Activated B cell treated with CpG ODN at 0.5 μM for 24 hours (primary cell): ENCODE data around the gene RPL18. TPM values are rescaled to one million over a fixed set of nuclear protein-coding genes. Genes with fewer than 3 reads are reported as not detected.
A peak's percentile ranks its signal among the peaks of the same experiment; 100 is the strongest.
"Not testable (repeated sequence)": the region's sequence is repeated elsewhere in the genome, so short reads cannot be mapped to it uniquely, and the experiment has no call there.

ENCODE experiments used
- ATAC-seq: fragments of 200-7000 bp; cut with Tn5 transposase; one replicate; pipeline ENCODE4 v1.10.0; 2021; ENCODE audit warnings: low read depth, mild to moderate bottlenecking, moderate library complexity
- CTCF ChIA-PET: fragments of 350-600 bp; sonication (Branson Sonifier 250); formaldehyde crosslinking; loops from one replicate; lab custom pipeline; 2021; ENCODE audit warnings: antibody characterized with exemption; lab: Charles Lee
- POLR2A ChIA-PET: fragments of 350-600 bp; sonication (Branson Sonifier 250); formaldehyde crosslinking; loops from one replicate; lab custom pipeline; 2021; ENCODE audit warnings: antibody characterized with exemption; lab: Charles Lee
- DNase-seq: peaks from one replicate; pipeline ENCODE4 v3.0.0; 2022
- H3K27ac Mint-ChIP-seq: one replicate; pipeline ENCODE4 v1.8.0; 2020; ENCODE audit warnings: mixed read lengths
- H3K27me3 Mint-ChIP-seq: one replicate; pipeline ENCODE4 v1.8.0; 2021; ENCODE audit warnings: mixed read lengths
- H3K36me3 Mint-ChIP-seq: one replicate; pipeline ENCODE4 v1.8.0; 2021; ENCODE audit warnings: low read depth, mixed read lengths
- H3K4me1 Mint-ChIP-seq: one replicate; pipeline ENCODE4 v1.8.0; 2021; ENCODE audit warnings: mixed read lengths
- H3K4me3 Mint-ChIP-seq: one replicate; pipeline ENCODE4 v1.8.0; 2020; ENCODE audit warnings: mild to moderate bottlenecking, mixed read lengths
- H3K9me3 Mint-ChIP-seq: one replicate; pipeline ENCODE4 v1.8.0; 2020; ENCODE audit warnings: mixed read lengths
- CTCF ChIP-seq: fragments of 200-600 bp; IDR thresholded peaks from one replicate; pipeline ENCODE4 v1.8.0; 2022; ENCODE audit warnings: antibody characterized with exemption, mild to moderate bottlenecking
- intact Hi-C: fragments of 100-400 bp; cut with micrococcal nuclease; formaldehyde crosslinking; loops from one replicate; pipeline ENCODE4 v1.15.1; 2024
- total RNA-seq: library from RNA; stranded (reverse); gene quantifications from 2 replicates; pipeline ENCODE4 v1.2.3, GENCODE V29; 2022

The RPL18 gene
- total RNA-seq, 1 donor from 2014 or later: 2,427 TPM

GRCh38 chr19:48634036-48634342 lies 15.0 kb upstream of the RPL18 start:
- peak overlapping the region; percentile 77 for H3K4me3 Mint-ChIP-seq
- DNase-seq (no peak), ATAC-seq (no peak)
- H3K4me1 Mint-ChIP-seq: peaks cover 49% of the 10 kb centered on the region
- no peaks in the 10 kb centered on the region for H3K9me3 Mint-ChIP-seq
- ChIA-PET CTCF (interaction anchor here (1.4 to 1.8 kb wide), 3 partner anchors 11 to 45 kb away, joined by 4 to 11 read pairs (median 6); partner anchors contain the start of genes CA11, RPL18 and SPHK2), POLR2A (interaction anchor here (0.6 to 2.6 kb wide), 11 partner anchors 10 to 476 kb away, joined by 3 to 32 read pairs (median 8); partner anchors contain the start of genes CA11, RPL18 and SPHK2)
- TF ChIP-seq CTCF: no peak
- peaks cover 32% of the 10 kb centered on the region for H3K36me3 Mint-ChIP-seq
- no peaks in the 10 kb centered on the region for H3K27me3 Mint-ChIP-seq
- peak overlapping the region; percentile 84 for H3K27ac Mint-ChIP-seq
- intact Hi-C loops: loop anchor here (1.0 to 10.0 kb wide), 3 partner anchors 10 to 481 kb away; partner anchors contain the start of genes C19orf73, LIN7B and PPFIA3

GRCh38 chr19:48633148-48634035 lies 14.4 kb upstream of the RPL18 start:
- no peaks in the 10 kb centered on the region for H3K27me3 Mint-ChIP-seq
- peaks cover 43% of the 10 kb centered on the region for H3K4me1 Mint-ChIP-seq
- no peak for TF ChIP-seq CTCF
- intact Hi-C loops: loop anchor here (1.0 to 10.0 kb wide), 3 partner anchors 9 to 481 kb away; partner anchors contain the start of genes C19orf73, LIN7B and PPFIA3
- ChIA-PET CTCF (interaction anchor here (1.4 to 1.8 kb wide), 3 partner anchors 12 to 44 kb away, joined by 4 to 11 read pairs (median 6); partner anchors contain the start of genes CA11, RPL18 and SPHK2), POLR2A (interaction anchor here (0.6 to 2.6 kb wide), 12 partner anchors 9 to 912 kb away, joined by 3 to 32 read pairs (median 6); partner anchors contain the start of genes CA11, RPL18 and SPHK2)
- H3K4me3 Mint-ChIP-seq: peak overlapping the region; percentile 77
- H3K9me3 Mint-ChIP-seq: no peaks in the 10 kb centered on the region
- H3K36me3 Mint-ChIP-seq: peaks cover 36% of the 10 kb centered on the region
- no peak for ATAC-seq
- peak overlapping the region; percentile 84 for H3K27ac Mint-ChIP-seq
- no peak for DNase-seq

GRCh38 chr19:48632692-48633147 lies 13.7 kb upstream of the RPL18 start:
- DNase-seq: no peak
- no peaks in the 10 kb centered on the region for H3K9me3 Mint-ChIP-seq
- ATAC-seq: no peak
- H3K4me3 Mint-ChIP-seq: no peak overlapping the region
- H3K27ac Mint-ChIP-seq: peak overlapping the region; percentile 53
- H3K4me1 Mint-ChIP-seq: peaks cover 38% of the 10 kb centered on the region
- ChIA-PET POLR2A (interaction anchor here (2.6 kb wide), 1 partner anchor 14 kb away, joined by 32 read pairs; the partner anchor contains the start of genes RPL18 and SPHK2), CTCF (no interaction called here)
- no peak for TF ChIP-seq CTCF
- intact Hi-C loops: loop anchor here (10.0 kb wide), 1 partner anchor 482 kb away; the partner anchor contains the start of genes C19orf73, LIN7B and PPFIA3
- peaks cover 37% of the 10 kb centered on the region for H3K36me3 Mint-ChIP-seq
- no peaks in the 10 kb centered on the region for H3K27me3 Mint-ChIP-seq

GRCh38 chr19:48632286-48632685 lies 13.3 kb upstream of the RPL18 start:
- intact Hi-C loops: loop anchor here (10.0 kb wide), 1 partner anchor 483 kb away; the partner anchor contains the start of genes C19orf73, LIN7B and PPFIA3
- ATAC-seq, H3K9me3 Mint-ChIP-seq, H3K4me3 Mint-ChIP-seq, H3K27me3 Mint-ChIP-seq, CTCF ChIA-PET, DNase-seq: not testable (repeated sequence)
- POLR2A ChIA-PET: interaction anchor here (1.3 kb wide), 2 partner anchors 13 to 310 kb away, joined by 3 to 6 read pairs; partner anchors contain the start of genes RPL18 and SPHK2
- H3K4me1 Mint-ChIP-seq: peaks cover 38% of the 10 kb centered on the region
- H3K36me3 Mint-ChIP-seq: peaks cover 37% of the 10 kb centered on the region
- H3K27ac Mint-ChIP-seq: peak overlapping the region; percentile 53

- H3K4me3 Mint-ChIP-seq: no peak overlapping the region
- H3K27ac Mint-ChIP-seq: peak overlapping the region; percentile 46
- no peak for DNase-seq
- H3K27me3 Mint-ChIP-seq: no peaks in the 10 kb centered on the region
- no peak for ATAC-seq
- intact Hi-C loops: loop anchor here (10.0 kb wide), 1 partner anchor 484 kb away; the partner anchor contains the start of genes C19orf73, LIN7B and PPFIA3
- peaks cover 38% of the 10 kb centered on the region for H3K36me3 Mint-ChIP-seq
- no peak for TF ChIP-seq CTCF
- ChIA-PET POLR2A (interaction anchor here (0.6 to 1.3 kb wide), 5 partner anchors 12 to 1715 kb away, joined by 3 to 7 read pairs (median 5); partner anchors contain the start of genes RPL18 and SPHK2), CTCF (no interaction called here)
- H3K9me3 Mint-ChIP-seq: no peaks in the 10 kb centered on the region
- H3K4me1 Mint-ChIP-seq: peaks cover 39% of the 10 kb centered on the region
Observed at GRCh38 chr19:48631225-48631624, 12.2 kb upstream of the RPL18 start.
